Measurements from ENCODE around the gene ITGA3. TPM values are rescaled to one million over a fixed set of nuclear protein-coding genes. Genes with fewer than 3 reads are reported as not detected.

Gene ITGA3
- total RNA-seq, 2 experiments from 2014 or later: 5.8 to 7.9 TPM

DNA sequence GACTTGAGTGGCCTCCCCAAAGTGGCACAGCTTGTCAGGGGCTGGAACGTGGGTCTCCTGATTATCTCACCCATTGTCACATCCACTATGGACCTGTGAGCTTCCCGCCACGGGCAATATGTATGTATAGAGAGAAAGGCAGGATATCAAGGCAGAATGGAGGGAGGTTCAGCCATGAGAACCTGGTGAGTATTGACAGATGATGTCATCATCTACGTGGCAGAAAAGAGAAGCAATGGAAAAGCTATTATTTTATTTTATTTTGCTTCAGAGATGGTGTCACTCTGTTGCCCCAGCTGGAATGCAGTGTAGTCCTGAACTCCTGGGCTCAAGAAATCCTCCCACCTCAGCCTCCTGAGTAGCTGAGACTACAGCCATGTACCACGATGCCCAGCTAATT lies 25.8 kb downstream of the ITGA3 start:
- Mint-ChIP-seq H3K27me3 (no peaks in the 10 kb centered on the region), H3K4me3 (no peak overlapping the region), H3K9me3 (no peaks in the 10 kb centered on the region), H3K4me1 (no peaks in the 10 kb centered on the region), H3K36me3 (ENCODE audit: low read depth) (no peaks in the 10 kb centered on the region), H3K27ac (no peak overlapping the region)
- DNase-seq: no peak
- ChIA-PET POLR2A (no interaction called here), CTCF (interaction anchor here (0.8 to 0.9 kb wide), 3 partner anchors 13 to 84 kb away, joined by 3 read pairs; no protein-coding TSS in a partner anchor)

DNA sequence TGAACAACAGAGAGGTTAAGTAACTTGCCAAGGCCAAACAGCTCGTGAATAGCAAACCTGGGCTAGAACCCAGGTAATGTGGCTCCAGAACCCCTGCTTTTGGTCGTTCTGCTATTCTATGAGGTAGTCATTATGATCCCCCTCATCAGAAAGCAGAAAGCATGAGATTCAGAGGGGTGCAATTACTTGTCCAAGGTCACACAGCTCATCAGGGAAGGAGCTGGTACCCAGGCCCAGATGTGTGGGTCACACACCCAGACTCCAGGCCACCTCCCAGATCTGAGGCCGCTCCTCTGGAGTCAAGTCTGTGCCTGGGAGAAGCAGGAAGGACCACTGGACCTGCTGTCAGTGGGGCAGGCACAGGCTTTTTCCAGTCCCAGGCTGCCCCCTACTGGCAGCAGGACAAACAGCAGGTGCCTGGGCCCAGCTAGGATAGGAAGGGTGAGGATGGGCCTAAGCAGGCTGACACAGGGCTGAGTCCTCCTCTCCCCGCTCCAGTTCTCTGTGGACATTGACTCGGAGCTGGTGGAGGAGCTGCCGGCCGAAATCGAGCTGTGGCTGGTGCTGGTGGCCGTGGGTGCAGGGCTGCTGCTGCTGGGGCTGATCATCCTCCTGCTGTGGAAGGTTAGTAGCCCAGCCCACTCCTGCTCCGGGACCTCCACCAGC lies 31.5 kb downstream of the ITGA3 start:
- H3K36me3 Mint-ChIP-seq (ENCODE audit: low read depth): no peaks in the 10 kb centered on the region
- peak; percentile 78 for DNase-seq
- no peaks in the 10 kb centered on the region for H3K4me1 Mint-ChIP-seq
- H3K9me3 Mint-ChIP-seq: no peaks in the 10 kb centered on the region
- no peaks in the 10 kb centered on the region for H3K27me3 Mint-ChIP-seq
- H3K4me3 Mint-ChIP-seq: no peak overlapping the region
- no peak overlapping the region for H3K27ac Mint-ChIP-seq
- ChIA-PET POLR2A (interaction anchor here (0.7 kb wide), 1 partner anchor 54 kb away, joined by 4 read pairs; no protein-coding TSS in a partner anchor), CTCF (interaction anchor here (0.6 to 2.9 kb wide), 33 partner anchors 9 to 761 kb away, joined by 3 to 55 read pairs (median 4); partner anchors contain the start of genes ITGA3 and LRRC59)

DNA sequence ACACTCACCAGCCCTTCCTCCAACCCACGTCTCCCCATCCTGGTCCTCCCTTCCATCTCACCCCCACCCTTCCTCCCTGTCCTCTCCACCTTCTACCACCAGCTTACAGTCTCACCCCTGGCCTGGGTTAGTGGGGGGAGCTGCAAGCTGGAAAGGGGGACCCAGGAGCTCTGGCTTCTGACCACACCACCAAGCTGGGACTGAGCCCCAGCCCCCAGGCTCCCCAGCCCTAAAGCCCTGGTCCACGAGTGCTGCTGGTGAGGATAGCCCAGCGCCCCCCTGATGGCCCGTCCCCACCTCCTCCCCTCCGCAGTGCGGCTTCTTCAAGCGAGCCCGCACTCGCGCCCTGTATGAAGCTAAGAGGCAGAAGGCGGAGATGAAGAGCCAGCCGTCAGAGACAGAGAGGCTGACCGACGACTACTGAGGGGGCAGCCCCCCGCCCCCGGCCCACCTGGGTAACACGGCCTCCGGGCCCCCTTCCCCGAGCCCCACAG lies 32.0 kb downstream of the ITGA3 start:
- no peak for DNase-seq
- H3K27me3 Mint-ChIP-seq: peaks cover 2% of the 10 kb centered on the region
- no peak overlapping the region for H3K4me3 Mint-ChIP-seq
- no peaks in the 10 kb centered on the region for H3K4me1 Mint-ChIP-seq
- POLR2A ChIA-PET: no interaction called here
- no peaks in the 10 kb centered on the region for H3K9me3 Mint-ChIP-seq
- no peaks in the 10 kb centered on the region for H3K36me3 Mint-ChIP-seq (ENCODE audit: low read depth)
- H3K27ac Mint-ChIP-seq: no peak overlapping the region
- CTCF ChIA-PET: interaction anchor here (0.6 to 2.9 kb wide), 32 partner anchors 8 to 762 kb away, joined by 3 to 55 read pairs (median 4); partner anchors contain the start of genes ITGA3 and LRRC59

DNA sequence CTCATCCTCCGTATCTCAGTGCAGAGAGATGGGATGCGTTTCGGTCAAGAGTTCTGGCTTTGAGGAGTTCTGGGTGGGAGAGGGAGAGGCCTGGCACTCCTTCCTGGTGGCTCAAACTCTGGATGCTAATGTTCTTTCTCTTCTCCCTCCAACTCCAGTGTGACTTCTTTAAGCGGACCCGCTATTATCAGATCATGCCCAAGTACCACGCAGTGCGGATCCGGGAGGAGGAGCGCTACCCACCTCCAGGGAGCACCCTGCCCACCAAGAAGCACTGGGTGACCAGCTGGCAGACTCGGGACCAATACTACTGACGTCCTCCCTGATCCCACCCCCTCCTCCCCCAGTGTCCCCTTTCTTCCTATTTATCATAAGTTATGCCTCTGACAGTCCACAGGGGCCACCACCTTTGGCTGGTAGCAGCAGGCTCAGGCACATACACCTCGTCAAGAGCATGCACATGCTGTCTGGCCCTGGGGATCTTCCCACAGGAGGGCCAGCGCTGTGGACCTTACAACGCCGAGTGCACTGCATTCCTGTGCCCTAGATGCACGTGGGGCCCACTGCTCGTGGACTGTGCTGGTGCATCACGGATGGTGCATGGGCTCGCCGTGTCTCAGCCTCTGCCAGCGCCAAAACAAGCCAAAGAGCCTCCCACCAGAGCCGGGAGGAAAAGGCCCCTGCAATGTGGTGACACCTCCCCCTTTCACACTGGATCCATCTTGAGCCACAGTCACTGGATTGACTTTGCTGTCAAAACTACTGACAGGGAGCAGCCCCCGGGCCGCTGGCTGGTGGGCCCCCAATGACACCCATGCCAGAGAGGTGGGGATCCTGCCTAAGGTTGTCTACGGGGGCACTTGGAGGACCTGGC lies 33.3 kb downstream of the ITGA3 start:
- Mint-ChIP-seq H3K36me3 (ENCODE audit: low read depth) (no peaks in the 10 kb centered on the region), H3K4me3 (no peak overlapping the region), H3K4me1 (peaks cover 3% of the 10 kb centered on the region), H3K9me3 (no peaks in the 10 kb centered on the region), H3K27ac (no peak overlapping the region), H3K27me3 (peaks cover 5% of the 10 kb centered on the region)
- POLR2A ChIA-PET: no interaction called here
- CTCF ChIA-PET: interaction anchor here (1.0 to 2.9 kb wide), 4 partner anchors 29 to 60 kb away, joined by 3 to 55 read pairs (median 4); no protein-coding TSS in a partner anchor
- DNase-seq: no peak

DNA sequence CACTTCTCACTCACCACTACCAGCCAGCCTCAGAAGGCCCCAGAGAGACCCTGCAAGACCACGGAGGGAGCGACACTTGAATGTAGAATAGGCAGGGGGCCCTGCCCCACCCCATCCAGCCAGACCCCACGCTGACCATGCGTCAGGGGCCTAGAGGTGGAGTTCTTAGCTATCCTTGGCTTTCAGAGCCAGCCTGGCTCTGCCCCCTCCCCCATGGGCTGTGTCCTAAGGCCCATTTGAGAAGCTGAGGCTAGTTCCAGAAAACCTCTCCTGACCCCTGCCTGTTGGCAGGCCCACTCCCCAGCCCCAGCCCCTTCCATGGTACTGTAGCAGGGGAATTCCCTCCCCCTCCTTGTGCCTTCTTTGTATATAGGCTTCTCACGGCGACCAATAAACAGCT lies 34.2 kb downstream of the ITGA3 start:
- H3K9me3 Mint-ChIP-seq: no peaks in the 10 kb centered on the region
- no peak overlapping the region for H3K4me3 Mint-ChIP-seq
- DNase-seq: no peak
- H3K27me3 Mint-ChIP-seq: peaks cover 5% of the 10 kb centered on the region
- ChIA-PET CTCF (interaction anchor here (0.6 to 1.0 kb wide), 2 partner anchors 35 to 128 kb away, joined by 3 to 5 read pairs; no protein-coding TSS in a partner anchor), POLR2A (no interaction called here)
- peaks cover 12% of the 10 kb centered on the region for H3K4me1 Mint-ChIP-seq
- no peak overlapping the region for H3K27ac Mint-ChIP-seq
- no peaks in the 10 kb centered on the region for H3K36me3 Mint-ChIP-seq (ENCODE audit: low read depth)

DNA sequence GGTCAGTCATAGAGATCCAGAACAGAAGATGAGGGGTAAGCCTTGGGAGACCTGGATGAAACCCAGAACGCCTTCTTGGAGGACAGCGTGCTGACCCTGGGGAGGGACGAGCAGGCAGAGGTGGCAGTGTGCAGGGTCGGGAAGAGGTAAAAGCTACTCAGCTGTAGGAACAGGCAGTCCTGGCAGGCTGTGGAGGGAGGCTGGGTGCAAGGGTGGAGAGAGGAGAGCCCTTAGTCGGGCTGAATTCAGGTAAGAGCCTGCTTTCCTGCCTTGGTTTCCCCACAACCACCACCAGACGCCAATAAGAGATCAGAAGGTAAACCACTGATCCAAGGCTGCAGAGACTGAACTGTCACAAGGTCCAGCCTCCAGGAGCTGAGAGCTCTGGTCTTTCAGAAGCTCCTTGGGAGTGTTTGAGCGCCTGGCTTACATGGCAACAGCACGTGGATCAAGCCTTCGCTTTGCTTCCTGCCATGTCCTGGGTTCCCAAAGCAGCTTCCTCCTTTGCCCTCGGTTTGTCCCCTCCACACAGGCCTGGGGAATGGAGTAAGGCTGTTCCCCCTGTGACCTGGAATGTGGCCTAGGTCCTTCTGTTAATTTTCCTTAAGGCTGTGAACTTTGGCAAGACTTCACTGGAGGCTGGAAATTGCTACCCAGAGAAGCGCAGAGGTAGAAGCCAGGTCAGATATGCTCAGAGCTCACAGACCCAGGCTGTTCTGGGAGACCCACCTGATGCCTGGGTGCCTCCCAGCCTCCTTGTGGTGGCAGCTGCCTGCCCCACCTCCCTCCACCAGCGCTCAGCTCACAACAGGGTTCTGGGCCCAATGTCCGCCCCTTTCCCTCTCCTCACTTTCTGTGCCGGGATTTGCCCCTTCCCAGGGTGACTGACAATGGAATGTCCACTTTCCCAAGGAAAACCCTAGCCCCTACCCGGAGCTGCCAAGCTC lies 35.3 kb downstream of the ITGA3 start:
- H3K27ac Mint-ChIP-seq: no peak overlapping the region
- no peak for DNase-seq
- POLR2A ChIA-PET: no interaction called here
- no peak overlapping the region for H3K4me3 Mint-ChIP-seq
- peaks cover 5% of the 10 kb centered on the region for H3K27me3 Mint-ChIP-seq
- H3K9me3 Mint-ChIP-seq: no peaks in the 10 kb centered on the region
- H3K36me3 Mint-ChIP-seq (ENCODE audit: low read depth): no peaks in the 10 kb centered on the region
- peaks cover 21% of the 10 kb centered on the region for H3K4me1 Mint-ChIP-seq
- CTCF ChIA-PET: interaction anchor here (0.7 to 3.7 kb wide), 3 partner anchors 13 to 94 kb away, joined by 3 to 29 read pairs (median 4); no protein-coding TSS in a partner anchor

DNA sequence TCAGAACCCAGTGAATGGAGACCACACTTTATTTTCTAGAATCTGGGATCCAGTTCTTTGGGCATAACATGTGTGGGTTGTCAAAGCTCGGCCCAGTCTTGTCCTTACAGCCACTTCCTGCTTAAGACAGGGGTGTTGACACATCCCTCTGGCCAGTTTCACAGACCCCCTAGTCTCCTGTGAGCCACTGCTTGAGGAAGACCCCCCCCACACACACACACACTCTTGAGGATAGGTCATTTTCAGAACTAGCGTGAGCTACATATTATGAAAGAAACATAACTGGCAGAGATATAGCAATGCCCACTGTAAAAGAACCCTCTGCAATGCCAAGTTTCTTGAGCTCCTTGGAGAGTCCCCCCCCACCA lies 36.0 kb downstream of the ITGA3 start:
- Mint-ChIP-seq H3K4me1 (peaks cover 24% of the 10 kb centered on the region), H3K9me3 (no peaks in the 10 kb centered on the region), H3K27me3 (peaks cover 5% of the 10 kb centered on the region), H3K36me3 (ENCODE audit: low read depth) (no peaks in the 10 kb centered on the region), H3K27ac (no peak overlapping the region), H3K4me3 (no peak overlapping the region)
- POLR2A ChIA-PET: no interaction called here
- CTCF ChIA-PET: interaction anchor here (0.6 to 3.7 kb wide), 7 partner anchors 13 to 125 kb away, joined by 3 to 29 read pairs (median 4); no protein-coding TSS in a partner anchor
- no peak for DNase-seq

DNA sequence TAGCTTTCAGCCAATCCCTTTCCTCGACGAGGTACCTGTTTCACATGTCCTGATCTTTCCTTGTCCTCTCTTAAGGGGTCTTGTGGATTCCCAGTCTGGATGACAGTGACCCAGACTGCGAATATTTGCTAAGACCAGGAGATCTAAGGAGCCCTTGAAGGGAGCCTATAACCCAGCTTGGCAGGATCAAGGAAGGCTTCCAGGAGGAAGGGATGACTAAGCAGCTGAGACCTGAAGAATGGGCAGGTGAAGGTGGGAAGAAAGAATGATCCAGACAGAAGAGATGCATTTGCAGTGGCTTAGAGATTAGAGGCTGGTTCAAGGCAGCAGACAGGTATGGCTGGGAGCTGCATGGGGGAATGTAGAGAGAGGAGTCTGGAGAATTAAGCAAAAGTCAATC lies 37.3 kb downstream of the ITGA3 start:
- DNase-seq: no peak
- ChIA-PET CTCF (interaction anchor here (0.6 to 3.7 kb wide), 20 partner anchors 8 to 241 kb away, joined by 3 to 30 read pairs (median 8); partner anchors contain the start of genes ITGA3 and PPP1R9B), POLR2A (no interaction called here)
- H3K9me3 Mint-ChIP-seq: no peaks in the 10 kb centered on the region
- peaks cover 25% of the 10 kb centered on the region for H3K4me1 Mint-ChIP-seq
- no peak overlapping the region for H3K4me3 Mint-ChIP-seq
- peaks cover 5% of the 10 kb centered on the region for H3K27me3 Mint-ChIP-seq
- no peak overlapping the region for H3K27ac Mint-ChIP-seq
- H3K36me3 Mint-ChIP-seq (ENCODE audit: low read depth): no peaks in the 10 kb centered on the region

DNA sequence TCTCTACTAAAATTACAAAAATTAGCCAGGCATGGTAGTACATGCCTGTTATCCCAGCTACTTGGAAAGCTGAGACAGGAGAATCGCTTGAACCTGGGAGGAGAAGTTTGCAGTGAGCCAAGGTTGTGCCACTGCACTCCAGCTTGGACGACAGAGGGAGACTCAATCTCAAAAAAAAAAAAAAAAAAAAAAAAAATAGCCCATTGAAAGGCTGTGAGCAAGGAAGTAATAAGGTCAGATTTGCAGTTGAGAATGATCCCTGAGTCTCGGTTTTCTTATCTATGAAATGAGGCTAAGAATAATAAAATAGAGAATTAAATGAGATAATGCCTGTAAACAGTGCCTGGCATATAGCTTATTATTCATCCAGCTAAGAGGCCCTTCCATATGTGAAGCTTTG lies 37.9 kb downstream of the ITGA3 start:
- no peaks in the 10 kb centered on the region for H3K9me3 Mint-ChIP-seq
- POLR2A ChIA-PET: no interaction called here
- CTCF ChIA-PET: interaction anchor here (0.6 to 3.7 kb wide), 59 partner anchors 9 to 549 kb away, joined by 3 to 30 read pairs (median 5); partner anchors contain the start of genes ITGA3 and PPP1R9B

DNA sequence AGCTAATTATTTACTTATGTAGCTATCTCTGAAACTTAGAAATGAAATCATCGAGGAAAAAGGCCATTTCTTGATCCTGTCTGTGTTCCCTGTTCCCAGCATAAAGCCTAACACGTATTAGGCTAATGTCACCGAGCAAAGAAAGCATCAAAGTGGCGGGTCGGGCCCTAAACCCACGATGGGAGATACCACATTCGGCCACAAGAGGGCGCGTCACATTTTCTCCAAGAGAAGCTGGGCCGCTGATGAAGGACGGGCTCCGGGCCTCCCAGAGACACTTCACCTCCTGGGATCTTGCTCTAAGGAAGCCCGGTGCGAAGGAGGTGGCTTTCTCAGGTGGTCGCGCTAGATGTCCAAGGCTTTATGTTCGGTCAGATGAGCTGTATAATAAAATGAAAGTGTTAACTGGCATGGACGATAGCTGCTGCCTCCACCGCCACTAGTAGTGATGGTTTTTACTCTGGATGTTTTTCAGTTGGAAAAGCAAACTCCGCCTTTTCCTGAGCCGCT lies 38.4 kb downstream of the ITGA3 start:
- CTCF ChIA-PET: interaction anchor here (0.6 to 3.7 kb wide), 65 partner anchors 9 to 1154 kb away, joined by 3 to 30 read pairs (median 5); partner anchors contain the start of genes ITGA3 and PPP1R9B
- H3K9me3 Mint-ChIP-seq: no peaks in the 10 kb centered on the region
- H3K36me3 Mint-ChIP-seq (ENCODE audit: low read depth): no peaks in the 10 kb centered on the region
- H3K27me3 Mint-ChIP-seq: peaks cover 5% of the 10 kb centered on the region
- peaks cover 27% of the 10 kb centered on the region for H3K4me1 Mint-ChIP-seq
- H3K27ac Mint-ChIP-seq: peak overlapping the region; percentile 93
- peak overlapping the region; percentile 96 for H3K4me3 Mint-ChIP-seq
- POLR2A ChIA-PET: no interaction called here
- DNase-seq: peak; percentile 90

More for the DNA sequence above, 37.9 kb downstream of the ITGA3 start:
- H3K27ac Mint-ChIP-seq: no peak overlapping the region
- no peaks in the 10 kb centered on the region for H3K36me3 Mint-ChIP-seq (ENCODE audit: low read depth)
- peaks cover 5% of the 10 kb centered on the region for H3K27me3 Mint-ChIP-seq
- no peak overlapping the region for H3K4me3 Mint-ChIP-seq
- H3K4me1 Mint-ChIP-seq: peaks cover 27% of the 10 kb centered on the region
- DNase-seq: no peak

DNA sequence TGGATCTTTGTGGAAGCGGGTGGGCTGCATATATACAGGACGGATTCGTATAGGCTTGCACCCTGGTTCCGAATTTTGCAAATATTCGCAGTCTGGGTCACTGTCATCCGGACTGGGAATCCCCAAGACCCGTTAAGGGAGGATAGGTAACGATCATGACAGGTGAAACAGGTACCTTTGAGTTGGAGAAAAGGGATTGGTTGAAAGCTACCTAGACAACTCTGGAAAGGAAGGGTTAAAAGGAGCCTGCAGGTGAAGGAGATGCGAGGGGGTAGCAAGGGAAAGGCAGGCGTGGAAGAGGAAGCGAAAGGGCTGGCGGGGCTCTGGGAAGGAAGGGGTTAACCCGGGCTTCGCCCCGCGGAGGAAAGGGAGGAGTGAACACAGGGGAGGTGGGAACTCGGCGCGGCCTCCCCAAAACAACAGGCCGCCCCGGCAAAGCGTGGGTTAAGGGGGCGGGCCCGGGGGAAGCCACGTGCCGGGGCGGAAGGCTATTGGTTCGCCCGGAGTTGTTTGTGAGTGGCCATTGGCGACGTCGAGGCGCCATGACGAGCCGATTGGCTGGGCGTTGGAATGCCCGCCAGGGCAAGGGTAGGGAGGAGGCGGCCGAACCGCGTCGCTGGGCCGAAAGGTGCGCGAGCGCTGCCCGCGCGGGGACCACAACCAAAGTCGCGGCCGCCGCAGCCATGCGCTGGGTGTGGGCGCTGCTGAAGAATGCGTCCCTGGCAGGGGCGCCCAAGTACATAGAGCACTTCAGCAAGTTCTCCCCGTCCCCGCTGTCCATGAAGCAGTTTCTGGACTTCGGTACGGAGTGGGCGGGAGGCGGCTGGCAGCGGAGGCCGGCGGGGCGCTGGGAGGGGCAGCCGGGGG lies 39.1 kb downstream of the ITGA3 start, which contains the start of gene PDK2:
Gene PDK2 (plus strand): TSS at position 599 of the 867 bp plus-strand sequence. CDS start 85 bp downstream, at position 684.
- peak; percentile 97 for DNase-seq

More for the DNA sequence above, 39.1 kb downstream of the ITGA3 start, which contains the start of gene PDK2:
- CTCF ChIA-PET: interaction anchor here (0.6 to 3.7 kb wide), 60 partner anchors 9 to 1155 kb away, joined by 3 to 30 read pairs (median 5); partner anchors contain the start of genes ITGA3 and PPP1R9B
- Mint-ChIP-seq H3K27me3 (peaks cover 5% of the 10 kb centered on the region), H3K36me3 (ENCODE audit: low read depth) (no peaks in the 10 kb centered on the region), H3K9me3 (no peaks in the 10 kb centered on the region), H3K4me3 (peak within 1 kb of the TSS; percentile 96), H3K4me1 (peaks cover 27% of the 10 kb centered on the region), H3K27ac (peak within 1 kb of the TSS; percentile 93)
- POLR2A ChIA-PET: no interaction called here

Measured in activated CD4-positive, alpha-beta T cell treated with anti-CD3 and anti-CD28 coated beads, Interleukin-2, amount 10 ng/mL, durations not matched to agents 7 days and 5 days (primary cell).